Neural cell (in vitro differentiated cells): Measurements from ENCODE around the gene LVRN. TPM values are rescaled to one million over a fixed set of nuclear protein-coding genes. Genes with fewer than 3 reads are reported as not detected.

Experiments used
- H2AFZ ChIP-seq: fragments of 200-600, 300-800 bp; sonication (generic), shearing (Covaris generic); 2 replicates; pipeline ENCODE4 v1.6.0; 2014; ENCODE audit warnings: low read depth, mild to moderate bottlenecking, antibody characterized with exemption, low read length, moderate library complexity
- H3F3A ChIP-seq: fragments of 200-600 bp; shearing (Covaris generic); 2 replicates; pipeline ENCODE4 v1.6.1; 2016; ENCODE audit warnings: mild to moderate bottlenecking, moderate library complexity, mixed read lengths, antibody characterized with exemption, low read length; ENCODE audit not compliant: insufficient read depth, poor library complexity, severe bottlenecking
- H3K27ac ChIP-seq: fragments of 200-600, 300-800 bp; sonication (generic), shearing (Covaris generic); 2 replicates; pipeline ENCODE4 v1.5.1; 2014; ENCODE audit warnings: mild to moderate bottlenecking, low read length, moderate library complexity
- H3K27me3 ChIP-seq: fragments of 300-800, 200-600 bp; sonication (generic), shearing (Covaris generic); 2 replicates; pipeline ENCODE4 v1.6.0; 2014; ENCODE audit warnings: mild to moderate bottlenecking, low read depth, low read length, moderate library complexity; ENCODE audit not compliant: insufficient read depth
- H3K36me3 ChIP-seq: fragments of 300-800, 200-600 bp; sonication (generic), shearing (Covaris generic); 2 replicates; pipeline ENCODE4 v1.5.1; 2014; ENCODE audit warnings: mild to moderate bottlenecking, antibody characterized with exemption, low read length, moderate library complexity; ENCODE audit not compliant: insufficient read depth
- H3K4me2 ChIP-seq: fragments of 300-800, 200-600 bp; sonication (generic), shearing (Covaris generic); 2 replicates; pipeline ENCODE4 v1.6.0; 2014; ENCODE audit warnings: mild to moderate bottlenecking, low read length
- H3K4me3 ChIP-seq: fragments of 300-800, 200-600 bp; sonication (generic), shearing (Covaris generic); 2 replicates; pipeline ENCODE4 v1.5.1; 2014; ENCODE audit warnings: mild to moderate bottlenecking, low read length, moderate library complexity
- H3K79me2 ChIP-seq: fragments of 200-600 bp; shearing (Covaris generic); replicated peaks from 2 replicates; pipeline ENCODE4 v1.6.0; 2014; ENCODE audit warnings: mild to moderate bottlenecking, low read length, moderate library complexity; ENCODE audit not compliant: insufficient read depth
- H3K9ac ChIP-seq: fragments of 300-800, 200-600 bp; sonication (generic), shearing (Covaris generic); 2 replicates; pipeline ENCODE4 v1.6.1; 2016; ENCODE audit warnings: mild to moderate bottlenecking, low read length, mixed read lengths
- H3K9me2 ChIP-seq: fragments of 200-600 bp; shearing (Covaris generic); 2 replicates; pipeline ENCODE4 v1.6.1; 2016; ENCODE audit warnings: mild to moderate bottlenecking, low read length, mixed read lengths; ENCODE audit not compliant: insufficient read depth
- H3K9me3 ChIP-seq: fragments of 200-600, 300-800 bp; sonication (generic), shearing (Covaris generic); 2 replicates; pipeline ENCODE4 v1.6.1; 2016; ENCODE audit warnings: mild to moderate bottlenecking, mixed run types, low read length, moderate library complexity, mixed read lengths
- H4K20me1 ChIP-seq: fragments of 200-600 bp; shearing (Covaris generic); 2 replicates; pipeline ENCODE4 v1.6.1; 2016; ENCODE audit warnings: mild to moderate bottlenecking, mixed run types; ENCODE audit not compliant: insufficient read depth
- EP300 ChIP-seq: fragments of 450-650 bp; conservative IDR thresholded peaks from 2 replicates; pipeline ENCODE4 v1.6.1; 2014; ENCODE audit warnings: antibody characterized with exemption, mild to moderate bottlenecking, moderate library complexity; ENCODE audit not compliant: poor library complexity, severe bottlenecking
- EZH2 ChIP-seq: fragments of 200-600, 300-800 bp; shearing (Covaris generic), sonication (generic); IDR thresholded peaks from 2 replicates; pipeline ENCODE4 v1.6.1; 2014; ENCODE audit warnings: antibody characterized with exemption, low read length, borderline replicate concordance, mild to moderate bottlenecking; ENCODE audit not compliant: insufficient read depth, poor library complexity, severe bottlenecking
- MXI1 ChIP-seq: fragments of 450-650 bp; conservative IDR thresholded peaks from 2 replicates; pipeline ENCODE4 v1.6.1; 2014; ENCODE audit warnings: antibody characterized with exemption, mild to moderate bottlenecking; ENCODE audit not compliant: poor library complexity, severe bottlenecking
- POLR2AphosphoS5 ChIP-seq: IDR thresholded peaks from 2 replicates; pipeline ENCODE4 v1.6.1; 2012
- RAD21 ChIP-seq: fragments of 450-650 bp; conservative IDR thresholded peaks from 2 replicates; pipeline ENCODE4 v1.6.1; 2014; ENCODE audit warnings: antibody characterized with exemption, mild to moderate bottlenecking, moderate library complexity
- SMC3 ChIP-seq: fragments of 450-650 bp; conservative IDR thresholded peaks from 2 replicates; pipeline ENCODE4 v1.6.1; 2014; ENCODE audit warnings: antibody characterized with exemption, mild to moderate bottlenecking, moderate library complexity; ENCODE audit not compliant: poor library complexity
- TAF1 ChIP-seq: IDR thresholded peaks from 2 replicates; pipeline ENCODE4 v1.6.1; 2012; ENCODE audit warnings: low read depth
- polyA plus RNA-seq: library from polyadenylated mRNA; depleted of rRNA; stranded (reverse); fragments of >200 nt; gene quantifications from 2 replicates; pipeline ENCODE4 v1.2.3, GENCODE V29; 2014
- TF ChIP-seq, protein P1 (sequence below): IDR thresholded peaks from 2 replicates; pipeline ENCODE4 v1.6.1; 2012; ENCODE audit warnings: borderline replicate concordance
- TF ChIP-seq, protein P2 (sequence below): fragments of 450-650 bp; IDR thresholded peaks from 2 replicates; pipeline ENCODE4 v1.5.1; 2014; ENCODE audit warnings: antibody characterized with exemption, mild to moderate bottlenecking, moderate library complexity; ENCODE audit not compliant: poor library complexity, severe bottlenecking

Gene LVRN
- polyA plus RNA-seq, 1 donor from 2014 or later: 3.5 TPM

DNA sequence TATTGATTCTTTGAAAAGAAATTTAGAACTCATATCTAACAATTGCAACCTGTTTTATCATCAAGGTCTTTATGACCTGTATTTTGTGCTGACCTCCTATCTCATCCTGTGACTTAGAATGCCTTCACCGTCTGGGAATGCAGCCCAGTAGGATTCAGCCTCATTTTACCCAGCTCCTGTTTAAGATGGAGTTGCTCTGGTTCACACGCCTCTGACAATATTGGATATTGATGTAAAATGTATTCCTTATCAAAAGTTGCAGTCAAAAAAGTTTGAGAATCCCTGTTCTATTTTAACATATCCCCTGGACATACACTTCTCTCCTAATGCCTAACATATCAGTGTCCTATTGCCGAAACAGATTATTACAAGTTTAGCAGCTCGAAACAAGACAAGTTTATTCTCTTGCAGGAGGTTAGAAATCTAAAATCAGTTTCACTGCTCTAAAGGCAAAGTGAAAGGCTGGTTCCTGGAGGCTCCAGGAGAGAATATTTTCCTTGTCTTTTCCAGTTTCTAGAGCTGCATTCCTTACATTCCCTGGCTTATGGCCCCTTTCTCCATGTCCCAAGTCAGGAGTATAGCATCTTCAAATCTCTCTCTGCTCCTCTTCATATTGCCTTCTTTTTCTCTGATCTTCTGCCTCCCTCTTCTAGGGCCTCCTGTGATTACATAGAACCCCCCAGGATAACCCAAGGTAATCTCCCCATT, 31.5 kb upstream of the LVRN start:
- H3K4me3 ChIP-seq: no peak overlapping the region
- H3K27me3 ChIP-seq: no peaks in the 10 kb centered on the region
- H3K9ac ChIP-seq: no peak overlapping the region
- H3K27ac ChIP-seq: no peak overlapping the region
- no peak overlapping the region for H2AFZ ChIP-seq
- H3K36me3 ChIP-seq: no peaks in the 10 kb centered on the region
- H3K9me2 ChIP-seq: no peaks in the 10 kb centered on the region
- TF ChIP-seq TAF1 (no peak), POLR2AphosphoS5 (no peak), EP300 (no peak), SMC3 (no peak), RAD21 (no peak)
- H3K9me3 ChIP-seq: no peaks in the 10 kb centered on the region
- no peaks in the 10 kb centered on the region for H3F3A ChIP-seq
- no peaks in the 10 kb centered on the region for H3K79me2 ChIP-seq
- no peaks in the 10 kb centered on the region for H4K20me1 ChIP-seq
- H3K4me2 ChIP-seq: no peak overlapping the region

DNA sequence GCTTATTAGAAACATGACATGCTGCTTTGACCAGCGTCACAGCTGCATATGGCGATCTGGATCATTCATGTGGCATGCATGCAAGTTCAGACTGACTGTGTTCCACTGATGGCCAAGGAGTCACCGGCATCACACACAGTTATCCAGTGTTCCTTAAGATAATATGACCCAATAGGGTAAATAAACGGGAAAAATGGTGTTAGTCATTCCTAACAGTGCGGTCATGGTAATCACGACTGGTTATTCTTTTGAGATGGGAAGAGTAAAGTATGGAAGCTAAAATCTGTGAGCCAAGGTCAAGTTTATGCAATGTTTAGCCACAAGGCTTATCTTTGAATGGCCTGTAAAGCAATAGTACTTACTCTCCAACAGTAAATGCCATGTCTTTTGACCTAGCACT, 29.3 kb upstream of the LVRN start:
- Histone ChIP-seq H3K27me3 (no peaks in the 10 kb centered on the region), H4K20me1 (no peaks in the 10 kb centered on the region), H3K4me2 (no peak overlapping the region), H3K9me3 (no peaks in the 10 kb centered on the region), H3K9ac (no peak overlapping the region), H3K79me2 (no peaks in the 10 kb centered on the region), H3K27ac (no peak overlapping the region), H3K36me3 (no peaks in the 10 kb centered on the region), H3K9me2 (no peaks in the 10 kb centered on the region), H3K4me3 (no peak overlapping the region), H2AFZ (no peak overlapping the region), H3F3A (no peaks in the 10 kb centered on the region)
- TF ChIP-seq, protein P1, sequence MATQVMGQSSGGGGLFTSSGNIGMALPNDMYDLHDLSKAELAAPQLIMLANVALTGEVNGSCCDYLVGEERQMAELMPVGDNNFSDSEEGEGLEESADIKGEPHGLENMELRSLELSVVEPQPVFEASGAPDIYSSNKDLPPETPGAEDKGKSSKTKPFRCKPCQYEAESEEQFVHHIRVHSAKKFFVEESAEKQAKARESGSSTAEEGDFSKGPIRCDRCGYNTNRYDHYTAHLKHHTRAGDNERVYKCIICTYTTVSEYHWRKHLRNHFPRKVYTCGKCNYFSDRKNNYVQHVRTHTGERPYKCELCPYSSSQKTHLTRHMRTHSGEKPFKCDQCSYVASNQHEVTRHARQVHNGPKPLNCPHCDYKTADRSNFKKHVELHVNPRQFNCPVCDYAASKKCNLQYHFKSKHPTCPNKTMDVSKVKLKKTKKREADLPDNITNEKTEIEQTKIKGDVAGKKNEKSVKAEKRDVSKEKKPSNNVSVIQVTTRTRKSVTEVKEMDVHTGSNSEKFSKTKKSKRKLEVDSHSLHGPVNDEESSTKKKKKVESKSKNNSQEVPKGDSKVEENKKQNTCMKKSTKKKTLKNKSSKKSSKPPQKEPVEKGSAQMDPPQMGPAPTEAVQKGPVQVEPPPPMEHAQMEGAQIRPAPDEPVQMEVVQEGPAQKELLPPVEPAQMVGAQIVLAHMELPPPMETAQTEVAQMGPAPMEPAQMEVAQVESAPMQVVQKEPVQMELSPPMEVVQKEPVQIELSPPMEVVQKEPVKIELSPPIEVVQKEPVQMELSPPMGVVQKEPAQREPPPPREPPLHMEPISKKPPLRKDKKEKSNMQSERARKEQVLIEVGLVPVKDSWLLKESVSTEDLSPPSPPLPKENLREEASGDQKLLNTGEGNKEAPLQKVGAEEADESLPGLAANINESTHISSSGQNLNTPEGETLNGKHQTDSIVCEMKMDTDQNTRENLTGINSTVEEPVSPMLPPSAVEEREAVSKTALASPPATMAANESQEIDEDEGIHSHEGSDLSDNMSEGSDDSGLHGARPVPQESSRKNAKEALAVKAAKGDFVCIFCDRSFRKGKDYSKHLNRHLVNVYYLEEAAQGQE: no peak
- TF ChIP-seq MXI1: no peak

DNA sequence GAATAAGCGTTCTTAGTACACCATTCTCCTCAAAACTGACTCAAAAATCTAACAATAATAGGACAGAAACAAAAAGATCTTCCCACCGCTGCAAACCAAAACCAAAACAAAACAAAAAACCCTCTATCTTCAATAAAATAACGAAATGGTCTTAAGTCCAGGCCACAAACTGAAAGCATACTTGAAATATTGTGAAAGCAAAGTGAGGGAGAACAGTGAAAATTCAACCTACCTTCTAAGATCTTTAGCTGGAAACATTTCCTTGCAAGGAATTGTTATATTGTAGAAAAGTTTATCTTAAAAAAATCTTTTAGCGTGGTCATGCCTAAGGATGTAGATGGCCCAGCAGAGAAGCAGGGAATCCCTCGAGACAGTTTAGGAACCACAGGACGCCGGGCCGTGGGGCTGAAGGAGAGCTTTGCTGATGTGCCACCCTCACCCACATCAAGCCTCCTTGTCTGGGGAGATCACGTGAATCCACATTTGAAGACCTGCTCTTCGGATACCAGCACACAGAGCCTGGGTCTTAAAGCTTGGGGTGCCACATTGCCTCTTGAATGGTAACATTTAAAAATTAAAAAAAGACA, 27.8 kb upstream of the LVRN start:
- no peak overlapping the region for H3K27ac ChIP-seq
- H3F3A ChIP-seq: no peaks in the 10 kb centered on the region
- no peaks in the 10 kb centered on the region for H4K20me1 ChIP-seq
- H3K4me3 ChIP-seq: no peak overlapping the region
- no peak overlapping the region for H2AFZ ChIP-seq
- H3K79me2 ChIP-seq: no peaks in the 10 kb centered on the region
- H3K36me3 ChIP-seq: no peaks in the 10 kb centered on the region
- no peak overlapping the region for H3K9ac ChIP-seq
- H3K4me2 ChIP-seq: no peak overlapping the region
- no peaks in the 10 kb centered on the region for H3K9me2 ChIP-seq
- no peaks in the 10 kb centered on the region for H3K9me3 ChIP-seq
- TF ChIP-seq POLR2AphosphoS5 (no peak), RAD21 (no peak), TAF1 (no peak), SMC3 (no peak), EZH2 (no peak), EP300 (no peak), MXI1 (no peak)
- TF ChIP-seq, protein P2, sequence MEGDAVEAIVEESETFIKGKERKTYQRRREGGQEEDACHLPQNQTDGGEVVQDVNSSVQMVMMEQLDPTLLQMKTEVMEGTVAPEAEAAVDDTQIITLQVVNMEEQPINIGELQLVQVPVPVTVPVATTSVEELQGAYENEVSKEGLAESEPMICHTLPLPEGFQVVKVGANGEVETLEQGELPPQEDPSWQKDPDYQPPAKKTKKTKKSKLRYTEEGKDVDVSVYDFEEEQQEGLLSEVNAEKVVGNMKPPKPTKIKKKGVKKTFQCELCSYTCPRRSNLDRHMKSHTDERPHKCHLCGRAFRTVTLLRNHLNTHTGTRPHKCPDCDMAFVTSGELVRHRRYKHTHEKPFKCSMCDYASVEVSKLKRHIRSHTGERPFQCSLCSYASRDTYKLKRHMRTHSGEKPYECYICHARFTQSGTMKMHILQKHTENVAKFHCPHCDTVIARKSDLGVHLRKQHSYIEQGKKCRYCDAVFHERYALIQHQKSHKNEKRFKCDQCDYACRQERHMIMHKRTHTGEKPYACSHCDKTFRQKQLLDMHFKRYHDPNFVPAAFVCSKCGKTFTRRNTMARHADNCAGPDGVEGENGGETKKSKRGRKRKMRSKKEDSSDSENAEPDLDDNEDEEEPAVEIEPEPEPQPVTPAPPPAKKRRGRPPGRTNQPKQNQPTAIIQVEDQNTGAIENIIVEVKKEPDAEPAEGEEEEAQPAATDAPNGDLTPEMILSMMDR: no peak
- TF ChIP-seq, protein P1: no peak
- no peaks in the 10 kb centered on the region for H3K27me3 ChIP-seq
